ENCODE data around the gene CCDC9. TPM values are rescaled to one million over a fixed set of nuclear protein-coding genes. Genes with fewer than 3 reads are reported as not detected.

CCDC9 gene
- total and polyA plus RNA-seq, 2 of the 13 experiments (the other 11 are each of a cell fraction or from before 2014, with no cell fraction given) = 2.9 to 6.3 TPM

DNA sequence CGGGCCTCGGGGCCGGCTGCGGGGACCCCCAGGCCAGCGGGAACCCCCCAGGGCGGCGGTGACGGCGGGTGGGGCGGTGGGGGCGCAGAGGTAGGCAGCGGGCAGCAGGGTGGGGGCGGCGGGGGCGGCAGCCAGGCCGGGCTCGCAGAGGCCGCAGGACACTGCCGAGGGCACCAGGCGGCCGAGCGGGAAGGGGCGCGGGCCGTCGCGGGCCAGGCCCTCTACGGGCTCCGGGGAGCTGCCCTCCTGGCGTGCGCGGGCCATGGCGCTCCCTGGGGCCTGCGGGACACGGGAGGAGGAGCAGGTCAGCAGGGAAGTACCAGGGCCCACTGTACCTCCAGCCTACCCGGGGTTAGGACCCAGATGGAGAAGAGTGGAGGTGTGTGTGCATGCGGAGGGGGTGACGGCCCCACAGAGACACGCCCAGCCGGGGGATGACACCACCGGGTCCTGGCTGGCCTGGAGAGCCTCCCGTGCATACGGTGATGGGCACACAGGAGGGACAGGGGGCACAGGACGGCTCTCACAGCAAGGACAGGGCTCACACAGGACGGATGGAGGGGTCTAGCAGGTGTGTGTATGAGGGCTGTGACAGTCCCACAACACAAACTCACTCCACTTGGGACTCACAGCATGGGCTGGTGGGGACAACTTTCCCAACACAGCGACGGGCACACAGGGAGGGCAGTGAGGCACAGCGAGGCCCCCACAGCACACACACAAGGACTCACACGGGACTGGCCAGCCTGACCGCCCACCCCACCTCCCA lies 28.0 kb upstream of the CCDC9 start (continued):
- TF ChIP-seq, protein P1, sequence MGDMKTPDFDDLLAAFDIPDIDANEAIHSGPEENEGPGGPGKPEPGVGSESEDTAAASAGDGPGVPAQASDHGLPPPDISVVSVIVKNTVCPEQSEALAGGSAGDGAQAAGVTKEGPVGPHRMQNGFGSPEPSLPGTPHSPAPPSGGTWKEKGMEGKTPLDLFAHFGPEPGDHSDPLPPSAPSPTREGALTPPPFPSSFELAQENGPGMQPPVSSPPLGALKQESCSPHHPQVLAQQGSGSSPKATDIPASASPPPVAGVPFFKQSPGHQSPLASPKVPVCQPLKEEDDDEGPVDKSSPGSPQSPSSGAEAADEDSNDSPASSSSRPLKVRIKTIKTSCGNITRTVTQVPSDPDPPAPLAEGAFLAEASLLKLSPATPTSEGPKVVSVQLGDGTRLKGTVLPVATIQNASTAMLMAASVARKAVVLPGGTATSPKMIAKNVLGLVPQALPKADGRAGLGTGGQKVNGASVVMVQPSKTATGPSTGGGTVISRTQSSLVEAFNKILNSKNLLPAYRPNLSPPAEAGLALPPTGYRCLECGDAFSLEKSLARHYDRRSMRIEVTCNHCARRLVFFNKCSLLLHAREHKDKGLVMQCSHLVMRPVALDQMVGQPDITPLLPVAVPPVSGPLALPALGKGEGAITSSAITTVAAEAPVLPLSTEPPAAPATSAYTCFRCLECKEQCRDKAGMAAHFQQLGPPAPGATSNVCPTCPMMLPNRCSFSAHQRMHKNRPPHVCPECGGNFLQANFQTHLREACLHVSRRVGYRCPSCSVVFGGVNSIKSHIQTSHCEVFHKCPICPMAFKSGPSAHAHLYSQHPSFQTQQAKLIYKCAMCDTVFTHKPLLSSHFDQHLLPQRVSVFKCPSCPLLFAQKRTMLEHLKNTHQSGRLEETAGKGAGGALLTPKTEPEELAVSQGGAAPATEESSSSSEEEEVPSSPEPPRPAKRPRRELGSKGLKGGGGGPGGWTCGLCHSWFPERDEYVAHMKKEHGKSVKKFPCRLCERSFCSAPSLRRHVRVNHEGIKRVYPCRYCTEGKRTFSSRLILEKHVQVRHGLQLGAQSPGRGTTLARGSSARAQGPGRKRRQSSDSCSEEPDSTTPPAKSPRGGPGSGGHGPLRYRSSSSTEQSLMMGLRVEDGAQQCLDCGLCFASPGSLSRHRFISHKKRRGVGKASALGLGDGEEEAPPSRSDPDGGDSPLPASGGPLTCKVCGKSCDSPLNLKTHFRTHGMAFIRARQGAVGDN (CRISPR knock-in tag; IDR thresholded peaks at IDR 0.05) = peak; percentile 53
- peak; percentile 41; the same call in 1 of the 2 replicates for TF ChIP-seq ZNF274 (CRISPR knock-in tag; IDR thresholded peaks at IDR 0.05)
- TF ChIP-seq, protein P2, sequence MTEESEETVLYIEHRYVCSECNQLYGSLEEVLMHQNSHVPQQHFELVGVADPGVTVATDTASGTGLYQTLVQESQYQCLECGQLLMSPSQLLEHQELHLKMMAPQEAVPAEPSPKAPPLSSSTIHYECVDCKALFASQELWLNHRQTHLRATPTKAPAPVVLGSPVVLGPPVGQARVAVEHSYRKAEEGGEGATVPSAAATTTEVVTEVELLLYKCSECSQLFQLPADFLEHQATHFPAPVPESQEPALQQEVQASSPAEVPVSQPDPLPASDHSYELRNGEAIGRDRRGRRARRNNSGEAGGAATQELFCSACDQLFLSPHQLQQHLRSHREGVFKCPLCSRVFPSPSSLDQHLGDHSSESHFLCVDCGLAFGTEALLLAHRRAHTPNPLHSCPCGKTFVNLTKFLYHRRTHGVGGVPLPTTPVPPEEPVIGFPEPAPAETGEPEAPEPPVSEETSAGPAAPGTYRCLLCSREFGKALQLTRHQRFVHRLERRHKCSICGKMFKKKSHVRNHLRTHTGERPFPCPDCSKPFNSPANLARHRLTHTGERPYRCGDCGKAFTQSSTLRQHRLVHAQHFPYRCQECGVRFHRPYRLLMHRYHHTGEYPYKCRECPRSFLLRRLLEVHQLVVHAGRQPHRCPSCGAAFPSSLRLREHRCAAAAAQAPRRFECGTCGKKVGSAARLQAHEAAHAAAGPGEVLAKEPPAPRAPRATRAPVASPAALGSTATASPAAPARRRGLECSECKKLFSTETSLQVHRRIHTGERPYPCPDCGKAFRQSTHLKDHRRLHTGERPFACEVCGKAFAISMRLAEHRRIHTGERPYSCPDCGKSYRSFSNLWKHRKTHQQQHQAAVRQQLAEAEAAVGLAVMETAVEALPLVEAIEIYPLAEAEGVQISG (CRISPR knock-in tag; IDR thresholded peaks at IDR 0.05) = peak; percentile 12
- no peak for TF ChIP-seq CBFB (CRISPR knock-in tag; IDR thresholded peaks at IDR 0.05)
- TF ChIP-seq DNMT3B (CRISPR knock-in tag; conservative IDR thresholded peaks at IDR 0.05) = no peak
- no peak for TF ChIP-seq SSRP1 (CRISPR knock-in tag; IDR thresholded peaks at IDR 0.05)
- no peak for TF ChIP-seq SMAD3 (CRISPR knock-in tag; IDR thresholded peaks at IDR 0.05)
- TF ChIP-seq ZNF275 (CRISPR knock-in tag; IDR thresholded peaks at IDR 0.05; ENCODE audit: borderline replicate concordance) = no peak
- no peak for TF ChIP-seq CHD2 (IDR thresholded peaks at IDR 0.05; ENCODE audit: low read depth, low read length)
- TF ChIP-seq JUN (CRISPR knock-in tag; IDR thresholded peaks at IDR 0.05) = no peak
- peak; percentile 7; the same call in 1 of the 2 replicates for TF ChIP-seq MAFG (CRISPR knock-in tag; IDR thresholded peaks at IDR 0.05)
- no peak for TF ChIP-seq JUNB (CRISPR knock-in tag; IDR thresholded peaks at IDR 0.05; ENCODE audit: borderline replicate concordance)
- TF ChIP-seq, protein P3, sequence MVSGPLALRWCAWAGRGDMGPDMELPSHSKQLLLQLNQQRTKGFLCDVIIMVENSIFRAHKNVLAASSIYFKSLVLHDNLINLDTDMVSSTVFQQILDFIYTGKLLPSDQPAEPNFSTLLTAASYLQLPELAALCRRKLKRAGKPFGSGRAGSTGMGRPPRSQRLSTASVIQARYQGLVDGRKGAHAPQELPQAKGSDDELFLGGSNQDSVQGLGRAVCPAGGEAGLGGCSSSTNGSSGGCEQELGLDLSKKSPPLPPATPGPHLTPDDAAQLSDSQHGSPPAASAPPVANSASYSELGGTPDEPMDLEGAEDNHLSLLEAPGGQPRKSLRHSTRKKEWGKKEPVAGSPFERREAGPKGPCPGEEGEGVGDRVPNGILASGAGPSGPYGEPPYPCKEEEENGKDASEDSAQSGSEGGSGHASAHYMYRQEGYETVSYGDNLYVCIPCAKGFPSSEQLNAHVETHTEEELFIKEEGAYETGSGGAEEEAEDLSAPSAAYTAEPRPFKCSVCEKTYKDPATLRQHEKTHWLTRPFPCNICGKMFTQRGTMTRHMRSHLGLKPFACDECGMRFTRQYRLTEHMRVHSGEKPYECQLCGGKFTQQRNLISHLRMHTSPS (CRISPR knock-in tag; IDR thresholded peaks at IDR 0.05; ENCODE audit: low read depth) = no peak; the same call in 1 of the 2 replicates
